SK-N-SH treated with all-trans-retinoic acid at 6 μM for 48 hours (cell line): ENCODE results near the gene AGR3.

Source experiments
- GLIS3 ChIP-seq: fragments of 250-450 bp; sonication (Bioruptor Pico); IDR thresholded peaks from 2 replicates; pipeline ENCODE4 v1.5.0; 2020; ENCODE audit warnings: mild to moderate bottlenecking, moderate library complexity
- OSR1 ChIP-seq: fragments of 250-450 bp; sonication (Bioruptor Pico); IDR thresholded peaks from 2 replicates; pipeline ENCODE4 v1.8.0; 2022; ENCODE audit warnings: moderate library complexity, mild to moderate bottlenecking, inconsistent platforms
- TOX ChIP-seq: fragments of 250-450 bp; sonication (Bioruptor Pico); IDR thresholded peaks from 2 replicates; pipeline ENCODE4 v1.8.0; 2021; ENCODE audit warnings: mild to moderate bottlenecking, moderate library complexity, borderline replicate concordance
- ZFP30 ChIP-seq: fragments of 450-650 bp; formaldehyde crosslinking; IDR thresholded peaks from 2 replicates; pipeline ENCODE4 v1.5.0; 2022; ENCODE audit warnings: mild to moderate bottlenecking, moderate library complexity
- ZNF565 ChIP-seq: fragments of 450-650 bp; formaldehyde crosslinking; conservative IDR thresholded peaks from 2 replicates; pipeline ENCODE4 v1.5.0; 2020; ENCODE audit warnings: low read depth, mild to moderate bottlenecking, moderate library complexity

Gene AGR3

DNA sequence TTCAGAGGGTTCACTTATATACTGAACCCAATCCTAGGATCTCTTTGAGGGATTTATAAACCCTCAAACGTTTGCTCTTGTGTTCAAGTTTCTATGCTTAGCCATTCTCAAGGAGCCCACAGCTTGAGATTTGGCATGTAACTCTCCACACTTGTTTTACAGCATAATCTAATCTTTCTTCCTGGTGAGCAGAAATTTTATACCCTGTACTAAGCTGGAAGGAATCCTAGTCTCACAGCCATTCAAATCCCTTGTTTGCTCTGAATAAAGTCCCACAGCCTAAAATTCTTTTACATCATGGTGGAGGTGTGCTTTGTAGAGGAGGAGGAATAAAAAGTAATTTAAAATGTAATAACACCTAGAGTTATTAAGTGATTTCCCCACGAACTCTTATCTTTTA lies 71.7 kb downstream of the AGR3 start (continued):
- TF ChIP-seq OSR1 (CRISPR knock-in tag) (no peak), ZFP30 (CRISPR knock-in tag) (no peak), ZNF565 (CRISPR knock-in tag) (no peak), TOX (CRISPR knock-in tag) (no peak), GLIS3 (no peak)
